HG02763 (cell line): ENCODE measurements around the gene TUNAR.

Experiments used
- ATAC-seq: cut with Tn5 transposase; IDR thresholded peaks from one replicate; pipeline ENCODE4 v1.9.1; 2021; ENCODE audit warnings: mild to moderate bottlenecking, moderate library complexity; ENCODE audit not compliant: unreplicated experiment

Gene TUNAR

DNA sequence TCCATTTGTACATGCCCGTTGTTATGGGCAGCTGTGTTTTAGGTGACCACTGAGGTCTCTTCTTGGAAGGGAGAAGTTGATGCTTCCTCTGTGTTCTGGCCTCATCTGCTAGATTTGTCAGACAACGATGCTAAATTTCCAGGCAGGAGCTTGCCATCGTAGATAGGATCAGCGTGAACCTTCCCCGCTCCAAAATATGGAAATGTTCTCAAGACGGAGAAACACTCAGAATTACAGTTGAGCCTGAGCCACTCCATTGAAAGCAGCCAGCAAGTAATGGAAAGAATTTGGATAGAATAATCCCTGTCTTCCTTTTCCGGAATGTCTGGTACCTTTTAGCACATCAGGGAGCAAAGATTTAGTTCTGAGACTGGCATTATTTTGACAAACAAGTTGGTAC is 34.8 kb downstream of the TUNAR start:
- no peak for ATAC-seq

DNA sequence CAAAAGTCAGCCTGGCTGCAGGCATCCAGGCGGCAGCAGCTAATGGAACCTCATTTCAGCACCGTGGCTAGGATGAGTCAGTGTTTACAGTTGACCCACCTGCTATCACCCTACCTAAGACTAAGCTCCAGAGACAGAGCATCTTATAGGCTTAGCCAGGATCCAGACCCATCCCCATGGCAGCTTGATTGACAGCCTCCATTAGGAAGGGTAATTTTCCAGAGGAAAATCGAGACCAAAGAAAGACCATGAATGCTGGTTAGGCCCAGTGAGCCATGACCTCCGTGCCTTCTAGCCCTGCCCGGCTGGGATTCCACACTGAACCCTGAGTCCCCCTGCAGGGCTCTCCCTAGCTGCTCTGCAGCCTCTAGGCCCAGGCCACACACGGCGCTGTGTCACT is 38.7 kb downstream of the TUNAR start:
- no peak for ATAC-seq

- ATAC-seq, result no peak
Observed at GRCh38 chr14:95918466-95918865, 41.8 kb downstream of the TUNAR start.

DNA sequence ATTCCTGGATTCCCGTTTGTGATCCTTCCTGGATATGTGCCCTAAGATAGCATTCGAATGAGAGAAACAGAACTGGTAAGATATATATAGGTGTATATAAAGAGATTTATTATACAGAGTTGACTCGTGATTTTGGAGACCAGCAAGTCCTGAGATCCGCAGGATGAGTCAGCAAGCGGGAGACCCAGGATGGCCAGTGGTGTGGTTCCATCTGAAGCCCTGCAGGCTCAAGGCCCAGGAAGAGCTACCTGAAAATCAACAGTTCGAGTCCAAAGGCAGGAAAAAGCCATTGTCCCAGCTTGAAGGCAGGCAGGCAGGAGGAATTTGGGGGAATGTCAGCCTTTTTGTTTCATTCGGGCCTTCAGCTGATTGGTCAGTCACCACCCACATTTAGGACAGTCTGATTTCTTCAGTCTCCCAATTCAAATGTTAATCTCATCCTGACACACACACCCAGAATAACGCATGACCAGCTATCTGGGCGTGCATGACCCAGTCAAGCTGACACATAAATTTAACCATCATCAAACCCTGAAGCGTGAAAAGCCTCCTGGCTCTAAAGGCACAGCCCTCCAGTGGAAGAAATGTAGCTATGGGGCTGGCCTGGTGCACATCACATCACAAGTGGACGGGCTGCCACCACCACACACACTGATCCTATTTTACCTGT is 44.3 kb downstream of the TUNAR start:
- ATAC-seq, result no peak

- no peak for ATAC-seq
Observed at GRCh38 chr14:95922080-95922479, 45.4 kb downstream of the TUNAR start.

- no peak for ATAC-seq
Observed at GRCh38 chr14:95928751-95929150, 52.1 kb downstream of the TUNAR start.

DNA sequence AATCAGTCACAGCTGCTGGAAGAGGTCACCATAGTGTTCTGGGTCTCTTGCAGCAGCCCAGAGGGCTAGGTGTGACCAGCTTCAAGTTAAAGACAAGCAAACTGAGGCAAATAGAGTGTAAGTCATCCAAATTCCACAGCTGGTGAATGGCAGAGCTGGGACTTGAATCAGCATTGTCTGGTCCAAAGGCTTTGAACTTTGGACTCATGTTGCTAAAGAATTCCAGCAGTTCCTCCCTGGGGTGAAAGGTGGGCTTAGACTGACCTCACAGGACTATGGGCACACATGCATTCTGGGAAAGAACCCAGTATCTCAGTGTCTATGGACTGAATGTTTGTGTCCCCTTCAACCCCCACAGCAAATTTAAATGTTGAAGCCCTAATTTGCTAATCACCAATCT is 54.8 kb downstream of the TUNAR start:
- ATAC-seq, result no peak

GRCh38 chr14:95935228-95935822 is 58.7 kb downstream of the TUNAR start:
- no peak for ATAC-seq

DNA sequence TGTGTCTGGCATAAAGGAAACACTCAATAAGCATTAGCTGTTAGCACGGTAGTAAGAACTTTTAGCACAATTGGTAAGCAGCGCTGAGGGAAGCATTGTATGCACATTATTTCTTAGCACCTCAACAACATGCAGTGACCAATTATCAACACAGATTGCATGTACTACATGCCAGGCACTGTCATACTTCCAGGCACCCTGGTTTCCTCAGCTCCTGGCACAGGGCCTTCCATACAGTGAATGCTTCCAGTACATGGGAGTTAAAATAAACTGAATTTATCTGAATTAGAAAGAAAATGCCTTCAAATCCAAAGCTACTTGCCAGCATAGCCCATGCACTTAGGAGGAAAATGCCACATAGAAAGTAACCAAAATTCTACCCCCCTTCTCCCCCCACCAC is 59.4 kb downstream of the TUNAR start:
- ATAC-seq, result no peak

GRCh38 chr14:95939335-95939734 is 62.7 kb downstream of the TUNAR start:
- ATAC-seq, result no peak

DNA sequence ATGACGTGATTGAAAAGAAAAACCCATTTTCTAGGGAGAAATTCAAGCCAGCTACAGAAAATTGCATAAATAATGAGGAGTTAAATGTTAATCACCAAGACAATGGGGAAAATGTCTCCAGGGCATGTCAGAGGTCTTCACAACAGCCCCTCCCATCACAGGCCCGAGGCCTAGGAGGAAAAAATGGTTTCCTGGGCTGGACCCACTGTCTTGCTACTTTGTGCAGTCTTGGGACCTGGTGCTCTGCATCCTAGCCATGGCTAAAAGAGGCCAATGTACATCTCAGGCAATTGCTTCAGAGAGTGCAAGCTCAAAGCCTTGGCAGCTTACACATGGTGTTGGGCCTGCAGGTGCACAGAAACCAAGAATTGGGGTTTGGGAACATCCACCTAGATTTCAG is 65.3 kb downstream of the TUNAR start:
- no peak for ATAC-seq

DNA sequence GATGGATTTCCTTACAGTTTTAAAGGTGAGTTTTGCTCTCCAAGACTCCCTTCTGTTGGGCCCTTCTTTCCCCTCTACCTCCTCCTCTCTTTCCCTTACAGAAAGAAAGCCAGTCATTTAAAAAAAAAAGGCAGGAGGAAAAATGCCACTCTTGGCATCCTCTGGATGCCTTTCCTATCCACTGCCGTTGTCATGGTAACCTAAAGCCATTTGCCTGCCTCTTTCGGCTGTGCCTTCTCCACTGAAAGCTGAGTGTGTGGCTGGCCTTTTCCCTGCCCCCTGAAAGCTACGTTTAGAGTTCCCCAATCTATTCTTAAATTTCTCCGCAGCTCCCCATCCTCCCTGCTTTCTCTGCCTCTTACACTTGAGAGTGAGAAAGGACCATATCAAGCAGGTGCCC is 67.1 kb downstream of the TUNAR start:
- ATAC-seq, result no peak

DNA sequence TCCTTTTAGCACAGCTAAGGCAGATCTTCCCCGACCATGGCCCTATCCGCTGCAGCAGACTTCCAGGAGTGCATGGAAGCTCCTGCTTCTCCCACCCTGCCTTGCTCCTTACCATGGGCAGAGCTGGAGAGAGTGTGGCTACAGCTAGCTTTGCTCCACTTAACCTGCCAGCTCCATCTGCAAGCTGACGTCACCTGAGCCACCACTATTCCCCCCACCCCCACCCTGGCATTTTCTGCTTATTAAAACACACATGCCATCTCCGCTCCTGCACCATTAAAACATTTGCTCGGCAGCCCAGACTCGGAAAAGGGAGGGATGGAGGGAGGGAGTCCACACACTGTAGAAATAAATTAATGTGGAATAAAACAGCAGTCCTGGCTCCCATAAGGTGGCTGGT is 67.8 kb downstream of the TUNAR start:
- no peak for ATAC-seq

DNA sequence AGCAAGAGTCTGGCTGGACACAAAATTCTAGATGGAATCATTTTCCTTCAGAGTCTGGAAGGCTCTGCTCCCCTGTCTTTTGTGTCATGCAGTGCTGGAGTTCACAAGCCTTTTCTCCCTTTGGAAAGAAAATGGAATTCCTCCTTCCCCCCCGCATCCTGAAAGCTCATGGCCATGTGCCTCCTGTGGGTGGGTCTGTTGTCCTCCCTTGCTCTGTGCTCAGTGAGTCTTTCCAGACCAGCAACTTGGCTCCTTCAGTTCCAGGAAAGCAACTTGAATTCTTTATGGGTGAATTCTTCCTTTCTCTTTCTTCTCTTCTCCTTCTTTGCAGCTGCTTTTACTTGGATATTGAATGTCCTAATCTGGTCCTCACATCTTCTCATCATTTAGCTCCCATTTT is 70.2 kb downstream of the TUNAR start:
- ATAC-seq, result no peak

GRCh38 chr14:95948558-95948981 is 71.9 kb downstream of the TUNAR start:
- ATAC-seq, result no peak

DNA sequence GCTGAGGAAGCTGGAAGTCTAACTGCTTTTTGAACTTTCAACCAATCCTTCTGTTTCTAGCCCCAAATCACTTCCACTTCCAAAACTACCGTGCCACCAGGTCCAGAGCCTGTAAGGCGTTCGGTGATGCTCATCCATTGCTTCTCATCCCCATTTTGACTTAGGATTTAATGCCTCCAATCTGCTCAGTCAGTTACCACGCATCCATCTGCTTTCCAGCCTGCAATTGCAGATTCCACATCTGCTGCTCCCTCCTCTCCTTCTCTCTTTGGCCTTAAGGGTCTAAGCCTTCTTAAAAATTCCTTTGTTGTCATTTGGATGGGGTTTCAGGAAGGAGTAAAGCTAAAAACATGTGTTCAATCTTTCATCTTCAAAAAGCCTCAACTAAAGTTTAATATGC is 74.7 kb downstream of the TUNAR start:
- ATAC-seq, result no peak

- ATAC-seq, result no peak
Observed at GRCh38 chr14:95953111-95953724, 76.6 kb downstream of the TUNAR start.

DNA sequence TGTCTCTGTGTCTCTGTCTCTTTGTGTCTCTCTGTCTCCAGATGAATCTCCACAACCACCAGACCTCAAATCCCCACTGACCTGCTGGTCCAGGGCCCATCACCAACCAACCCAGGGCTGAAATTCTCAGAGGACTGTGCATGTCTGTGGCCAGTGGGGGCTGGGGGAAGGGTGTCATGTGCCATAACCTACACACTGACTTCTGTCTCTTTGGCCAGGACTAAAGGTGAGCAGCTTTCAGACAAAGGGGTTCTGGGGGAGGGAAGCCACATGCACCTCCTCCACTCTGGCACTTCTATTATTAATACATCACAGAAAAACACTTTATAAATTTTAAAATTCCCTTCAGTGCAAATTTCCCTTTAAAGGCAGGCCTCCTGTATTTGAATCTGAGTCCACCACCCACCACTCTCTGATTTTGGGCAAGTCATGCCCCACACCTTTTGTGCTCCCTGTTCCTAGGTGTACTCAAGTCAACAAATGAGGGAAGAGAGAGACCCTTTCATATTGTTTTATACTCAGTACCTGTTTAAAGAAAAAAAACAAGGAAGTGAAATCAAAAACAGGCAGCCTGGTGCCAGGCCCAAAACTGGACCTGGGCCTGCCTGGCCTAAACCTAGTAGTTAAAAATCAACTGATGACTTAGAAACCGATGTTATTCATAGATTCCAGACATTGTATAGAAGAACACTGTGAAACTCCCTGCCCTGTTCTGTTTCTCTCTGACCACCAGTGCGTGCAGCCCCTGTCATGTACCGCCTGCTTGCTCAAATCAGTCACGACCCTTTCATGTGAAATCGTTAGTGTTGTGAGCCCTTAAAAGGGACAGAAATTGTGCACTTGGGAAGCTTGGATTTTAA is 80.2 kb downstream of the TUNAR start:
- no peak for ATAC-seq

DNA sequence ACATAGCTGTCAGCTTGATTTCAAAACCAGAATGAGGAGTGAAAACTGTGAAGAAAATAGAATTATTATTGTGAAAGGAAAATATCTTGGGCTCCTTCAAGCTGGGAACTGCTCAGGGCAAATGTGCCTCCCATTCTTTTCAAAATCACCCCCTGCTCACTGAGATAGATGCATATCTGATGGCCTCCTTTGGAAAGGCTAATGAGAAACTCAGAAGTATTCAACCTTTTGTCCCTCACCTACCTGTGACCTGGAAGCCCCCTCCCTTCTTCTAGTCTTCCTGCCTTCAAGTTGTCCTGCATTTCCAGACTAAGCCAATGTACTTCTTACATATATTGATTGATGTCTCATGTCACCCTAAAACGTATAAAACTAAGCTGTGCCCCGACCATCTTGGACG is 81.5 kb downstream of the TUNAR start:
- no peak for ATAC-seq

- ATAC-seq, result no peak
Observed at GRCh38 chr14:95959317-95959716, 82.7 kb downstream of the TUNAR start.

- no peak for ATAC-seq
Observed at GRCh38 chr14:95961481-95961880, 84.8 kb downstream of the TUNAR start.

GRCh38 chr14:95964901-95965300 is 88.3 kb downstream of the TUNAR start:
- ATAC-seq, result no peak
